A549 (cell line): ENCODE data around the gene ZNF717.
"Not testable (repeated sequence)": the region's sequence is repeated elsewhere in the genome, so short reads cannot be mapped to it uniquely, and the experiment has no call there.

Experiments
- BHLHE40 ChIP-seq: IDR thresholded peaks from 2 replicates; pipeline ENCODE4 v1.6.1; 2012; ENCODE audit warnings: low read depth, low read length, inconsistent platforms
- CHD4 ChIP-seq: fragments of 200-600 bp; sonication (generic); IDR thresholded peaks from 2 replicates; pipeline ENCODE4 v1.6.1; 2016; ENCODE audit warnings: antibody characterized with exemption, mild to moderate bottlenecking, borderline replicate concordance
- EP300 ChIP-seq, 2 experiments: fragments of >200 bp; sonication (Bioruptor Twin); formaldehyde crosslinking; IDR thresholded peaks; 2 replicates in 1 of 2; 3 replicates in 1 of 2; pipeline ENCODE4 v1.6.1; 2016 to 2017
- ESRRA ChIP-seq: fragments of 150-350 bp; IDR thresholded peaks from 2 replicates; pipeline ENCODE4 v1.6.1; 2014; ENCODE audit warnings: mild to moderate bottlenecking, low read length, borderline replicate concordance
- JUNB ChIP-seq: fragments of >200 bp; sonication (Bioruptor Twin); formaldehyde crosslinking; IDR thresholded peaks from 2 replicates; pipeline ENCODE4 v1.6.1; 2016
- KDM1A ChIP-seq: fragments of 200-600 bp; sonication (generic); IDR thresholded peaks from 2 replicates; pipeline ENCODE4 v1.6.1; 2016; ENCODE audit warnings: low read depth, mild to moderate bottlenecking
- PHF8 ChIP-seq: fragments of 200-600 bp; sonication (generic); IDR thresholded peaks from 2 replicates; pipeline ENCODE4 v1.6.1; 2016; ENCODE audit warnings: low read depth, mild to moderate bottlenecking, antibody characterized with exemption, moderate library complexity, borderline replicate concordance
- POLR2A ChIP-seq: IDR thresholded peaks from 2 replicates; pipeline ENCODE4 v1.6.1; 2012; ENCODE audit warnings: mild to moderate bottlenecking, low read length
- RAD21 ChIP-seq, 2 experiments: fragments of >200 bp in 1 of 2; sonication (Bioruptor Twin) in 1 of 2; formaldehyde crosslinking in 1 of 2; IDR thresholded peaks in 1 of 2; conservative IDR thresholded peaks in 1 of 2; 2 replicates in 1 of 2; 3 replicates in 1 of 2; pipeline ENCODE4 v1.6.1; 2012 to 2018; ENCODE audit warnings: inconsistent platforms in 1 of 2
- RCOR1 ChIP-seq: fragments of 150-350 bp; IDR thresholded peaks from 2 replicates; pipeline ENCODE4 v1.6.1; 2014; ENCODE audit warnings: antibody characterized with exemption, low read length, low read depth
- TF ChIP-seq, protein P1 (sequence below): fragments of >200 bp; sonication (Bioruptor Twin); formaldehyde crosslinking; IDR thresholded peaks from 3 replicates; pipeline ENCODE4 v1.5.1; 2016
- TF ChIP-seq, protein P2 (sequence below): fragments of 200-600 bp; sonication (generic); IDR thresholded peaks from 2 replicates; pipeline ENCODE4 v1.6.1; 2016; ENCODE audit warnings: antibody characterized with exemption, mild to moderate bottlenecking, moderate library complexity
- TF ChIP-seq, protein P3 (sequence below): IDR thresholded peaks from 2 replicates; pipeline ENCODE4 v1.6.1; 2012

DNA sequence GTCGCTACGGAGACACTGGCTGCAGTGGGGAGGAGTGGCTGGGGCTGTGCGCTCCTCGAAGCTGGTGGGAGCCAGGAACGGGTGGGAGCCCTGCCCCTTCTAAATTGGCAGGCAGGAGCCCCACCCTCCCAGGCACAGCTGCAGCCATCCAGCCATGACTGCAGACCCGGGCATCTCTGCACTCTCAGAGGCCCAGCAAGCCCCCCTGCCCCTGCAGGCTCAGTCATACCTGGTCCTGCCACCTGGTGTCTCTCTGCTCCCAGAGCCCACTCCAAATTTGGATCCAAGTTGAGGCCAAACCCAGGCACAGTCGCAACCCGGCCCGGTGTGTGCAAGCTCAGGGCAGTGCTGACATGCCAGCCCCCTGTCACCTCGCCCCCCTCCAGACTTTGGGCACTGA, 13.7 kb downstream of the ZNF717 start:
- not testable (repeated sequence) for TF ChIP-seq RCOR1; ESRRA; POLR2A; RAD21 (conservative IDR thresholded peaks at IDR 0.05 in 1 of 2, IDR thresholded peaks at IDR 0.05 in 1 of 2); JUNB; BHLHE40; CHD4; PHF8; EP300 (IDR thresholded peaks at IDR 0.05); KDM1A
- TF ChIP-seq, protein P1, sequence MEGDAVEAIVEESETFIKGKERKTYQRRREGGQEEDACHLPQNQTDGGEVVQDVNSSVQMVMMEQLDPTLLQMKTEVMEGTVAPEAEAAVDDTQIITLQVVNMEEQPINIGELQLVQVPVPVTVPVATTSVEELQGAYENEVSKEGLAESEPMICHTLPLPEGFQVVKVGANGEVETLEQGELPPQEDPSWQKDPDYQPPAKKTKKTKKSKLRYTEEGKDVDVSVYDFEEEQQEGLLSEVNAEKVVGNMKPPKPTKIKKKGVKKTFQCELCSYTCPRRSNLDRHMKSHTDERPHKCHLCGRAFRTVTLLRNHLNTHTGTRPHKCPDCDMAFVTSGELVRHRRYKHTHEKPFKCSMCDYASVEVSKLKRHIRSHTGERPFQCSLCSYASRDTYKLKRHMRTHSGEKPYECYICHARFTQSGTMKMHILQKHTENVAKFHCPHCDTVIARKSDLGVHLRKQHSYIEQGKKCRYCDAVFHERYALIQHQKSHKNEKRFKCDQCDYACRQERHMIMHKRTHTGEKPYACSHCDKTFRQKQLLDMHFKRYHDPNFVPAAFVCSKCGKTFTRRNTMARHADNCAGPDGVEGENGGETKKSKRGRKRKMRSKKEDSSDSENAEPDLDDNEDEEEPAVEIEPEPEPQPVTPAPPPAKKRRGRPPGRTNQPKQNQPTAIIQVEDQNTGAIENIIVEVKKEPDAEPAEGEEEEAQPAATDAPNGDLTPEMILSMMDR = not testable (repeated sequence)
- TF ChIP-seq, protein P2, sequence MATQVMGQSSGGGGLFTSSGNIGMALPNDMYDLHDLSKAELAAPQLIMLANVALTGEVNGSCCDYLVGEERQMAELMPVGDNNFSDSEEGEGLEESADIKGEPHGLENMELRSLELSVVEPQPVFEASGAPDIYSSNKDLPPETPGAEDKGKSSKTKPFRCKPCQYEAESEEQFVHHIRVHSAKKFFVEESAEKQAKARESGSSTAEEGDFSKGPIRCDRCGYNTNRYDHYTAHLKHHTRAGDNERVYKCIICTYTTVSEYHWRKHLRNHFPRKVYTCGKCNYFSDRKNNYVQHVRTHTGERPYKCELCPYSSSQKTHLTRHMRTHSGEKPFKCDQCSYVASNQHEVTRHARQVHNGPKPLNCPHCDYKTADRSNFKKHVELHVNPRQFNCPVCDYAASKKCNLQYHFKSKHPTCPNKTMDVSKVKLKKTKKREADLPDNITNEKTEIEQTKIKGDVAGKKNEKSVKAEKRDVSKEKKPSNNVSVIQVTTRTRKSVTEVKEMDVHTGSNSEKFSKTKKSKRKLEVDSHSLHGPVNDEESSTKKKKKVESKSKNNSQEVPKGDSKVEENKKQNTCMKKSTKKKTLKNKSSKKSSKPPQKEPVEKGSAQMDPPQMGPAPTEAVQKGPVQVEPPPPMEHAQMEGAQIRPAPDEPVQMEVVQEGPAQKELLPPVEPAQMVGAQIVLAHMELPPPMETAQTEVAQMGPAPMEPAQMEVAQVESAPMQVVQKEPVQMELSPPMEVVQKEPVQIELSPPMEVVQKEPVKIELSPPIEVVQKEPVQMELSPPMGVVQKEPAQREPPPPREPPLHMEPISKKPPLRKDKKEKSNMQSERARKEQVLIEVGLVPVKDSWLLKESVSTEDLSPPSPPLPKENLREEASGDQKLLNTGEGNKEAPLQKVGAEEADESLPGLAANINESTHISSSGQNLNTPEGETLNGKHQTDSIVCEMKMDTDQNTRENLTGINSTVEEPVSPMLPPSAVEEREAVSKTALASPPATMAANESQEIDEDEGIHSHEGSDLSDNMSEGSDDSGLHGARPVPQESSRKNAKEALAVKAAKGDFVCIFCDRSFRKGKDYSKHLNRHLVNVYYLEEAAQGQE = not testable (repeated sequence)
- TF ChIP-seq, protein P3, sequence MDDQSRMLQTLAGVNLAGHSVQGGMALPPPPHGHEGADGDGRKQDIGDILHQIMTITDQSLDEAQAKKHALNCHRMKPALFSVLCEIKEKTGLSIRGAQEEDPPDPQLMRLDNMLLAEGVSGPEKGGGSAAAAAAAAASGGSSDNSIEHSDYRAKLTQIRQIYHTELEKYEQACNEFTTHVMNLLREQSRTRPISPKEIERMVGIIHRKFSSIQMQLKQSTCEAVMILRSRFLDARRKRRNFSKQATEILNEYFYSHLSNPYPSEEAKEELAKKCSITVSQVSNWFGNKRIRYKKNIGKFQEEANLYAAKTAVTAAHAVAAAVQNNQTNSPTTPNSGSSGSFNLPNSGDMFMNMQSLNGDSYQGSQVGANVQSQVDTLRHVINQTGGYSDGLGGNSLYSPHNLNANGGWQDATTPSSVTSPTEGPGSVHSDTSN = not testable (repeated sequence)
